Lower leg skin (tissue), 3 donors: Measurements from ENCODE around the gene SLC9A9.

Experiments
- CTCF ChIP-seq, 3 donors: fragments of 450-650 bp; IDR thresholded peaks; one replicate each; pipeline ENCODE4 v1.5.1; 2016; ENCODE audit warnings: antibody characterized with exemption in 3 of 3, mild to moderate bottlenecking in 3 of 3, moderate library complexity in 2 of 3
- POLR2A ChIP-seq, 2 donors: fragments of 450-650 bp; IDR thresholded peaks; one replicate each; pipeline ENCODE4 v1.6.1; 2016 to 2017; ENCODE audit warnings: antibody characterized with exemption in 2 of 2, mild to moderate bottlenecking in 1 of 2, moderate library complexity in 1 of 2

- TF ChIP-seq CTCF (IDR thresholded peaks at IDR 0.05), result no peak
- no peak for TF ChIP-seq POLR2A (IDR thresholded peaks at IDR 0.05)
These were observed 1.7 kb upstream of the SLC9A9 start for GRCh38 chr3:143849854-143850549.
